Activated CD4-positive, alpha-beta T cell treated with anti-CD3 and anti-CD28 coated beads, Interleukin-2, amount 50 U/mL, for 24 hours (primary cell): ENCODE data around the gene AACS.
"Not testable (repeated sequence)": the region's sequence is repeated elsewhere in the genome, so short reads cannot be mapped to it uniquely, and the experiment has no call there.

ENCODE experiments used
- DNase-seq, 2 donors: peaks; one replicate each; pipeline ENCODE4 v3.0.0-alpha.2; 2020; ENCODE audit warnings: low read depth in 1 of 2, low spot score in 1 of 2

AACS gene

GRCh38 chr12:125055591-125055990 is 9.6 kb upstream of the AACS start:
- DNase-seq = no peak

GRCh38 chr12:125056306-125056705 is 8.9 kb upstream of the AACS start:
- DNase-seq = no peak

- no peak for DNase-seq
Observed at GRCh38 chr12:125057708-125058107, 7.5 kb upstream of the AACS start.

GRCh38 chr12:125061229-125061628 is 4.0 kb upstream of the AACS start:
- no peak for DNase-seq

DNA sequence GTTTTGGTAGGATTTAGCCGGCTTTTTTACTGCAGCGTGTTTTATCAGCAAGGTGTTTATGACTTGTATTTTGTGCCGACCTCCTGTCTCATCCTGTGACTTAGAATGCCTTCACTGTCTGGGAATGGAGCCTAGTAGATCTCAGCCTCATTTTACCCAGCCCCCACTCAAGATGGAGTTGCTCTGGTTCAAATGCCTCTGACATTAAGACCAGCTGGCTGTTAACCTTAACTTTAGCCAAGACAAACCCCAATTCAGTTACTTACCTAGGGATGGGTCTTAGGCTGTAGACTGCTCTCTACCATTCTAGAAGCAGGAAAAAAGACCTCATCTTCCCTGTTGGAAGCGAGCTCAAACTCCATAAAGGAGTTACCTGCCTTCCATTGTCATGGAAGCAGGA is 1.7 kb upstream of the AACS start:
- DNase-seq = not testable (repeated sequence)

- no peak for DNase-seq
Observed at GRCh38 chr12:125064492-125064891, 743 bp upstream of the AACS start.

GRCh38 chr12:125065919-125066570 is 810 bp downstream of the AACS start:
- DNase-seq = no peak

- no peak for DNase-seq
Observed at GRCh38 chr12:125068391-125068790, 3.2 kb downstream of the AACS start.

DNA sequence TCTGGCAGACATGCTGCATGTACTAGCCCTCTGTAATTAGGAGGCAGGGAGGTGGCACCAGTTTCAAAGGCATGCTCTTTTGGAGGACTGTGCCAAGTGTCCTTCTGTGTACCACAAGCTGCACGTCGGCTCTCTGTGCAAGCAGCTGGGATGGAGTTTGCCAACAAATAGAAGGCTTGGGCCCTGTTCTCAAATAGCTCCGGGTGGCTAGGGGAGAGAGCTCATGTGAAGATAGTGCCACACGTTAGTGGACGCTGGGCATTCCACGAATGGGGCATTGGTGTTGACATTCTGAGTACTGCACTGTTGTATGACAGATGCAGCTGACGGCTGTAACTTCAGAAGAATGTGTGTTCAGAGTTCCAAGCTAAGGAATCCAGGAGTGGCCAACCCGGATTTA is 4.4 kb downstream of the AACS start:
- no peak for DNase-seq

GRCh38 chr12:125070112-125070511 is 4.9 kb downstream of the AACS start:
- DNase-seq = no peak

- DNase-seq = no peak
Observed at GRCh38 chr12:125070661-125071390, 5.6 kb downstream of the AACS start.

DNA sequence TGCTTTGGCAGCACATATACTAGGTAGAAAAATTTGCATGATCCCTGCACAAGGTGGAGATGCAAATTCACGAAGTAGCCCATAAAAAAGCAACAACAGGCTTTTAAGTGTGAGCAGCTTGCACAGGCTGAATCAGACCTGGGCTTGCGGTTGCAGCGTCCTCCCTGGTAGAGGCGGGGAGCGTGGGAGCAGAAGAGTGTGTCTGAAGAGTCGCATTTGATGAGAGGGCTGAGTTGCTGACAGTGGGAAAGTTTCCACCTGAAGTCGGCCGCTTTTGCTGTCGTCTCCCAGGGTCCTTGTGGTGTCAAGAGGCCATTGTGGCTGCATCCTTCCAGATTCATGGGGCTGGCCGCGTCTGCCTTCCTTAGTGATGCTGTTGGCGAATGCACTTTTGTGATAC is 6.2 kb downstream of the AACS start:
- DNase-seq = no peak

DNA sequence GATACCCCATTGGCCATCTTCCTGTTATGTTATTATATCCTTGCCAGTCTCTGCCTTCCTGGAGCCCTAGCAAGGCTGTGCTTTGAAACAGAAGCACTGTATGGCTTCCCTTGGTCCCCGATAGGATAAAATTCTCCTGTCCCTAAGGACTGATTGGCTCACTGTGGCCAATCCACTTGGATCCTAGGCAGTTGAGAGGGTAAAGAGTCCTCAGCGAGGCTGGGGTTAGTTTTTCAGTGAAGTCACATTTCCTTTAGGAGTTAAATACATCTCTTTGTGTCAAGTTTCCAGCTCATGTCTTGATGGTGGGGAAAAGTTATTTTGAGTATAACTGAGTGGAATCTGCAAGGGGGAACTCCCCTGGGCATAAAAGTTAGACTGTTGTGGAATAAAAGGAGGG is 7.3 kb downstream of the AACS start:
- DNase-seq = no peak

GRCh38 chr12:125074294-125074693 is 9.1 kb downstream of the AACS start:
- DNase-seq = not testable (repeated sequence)

DNA sequence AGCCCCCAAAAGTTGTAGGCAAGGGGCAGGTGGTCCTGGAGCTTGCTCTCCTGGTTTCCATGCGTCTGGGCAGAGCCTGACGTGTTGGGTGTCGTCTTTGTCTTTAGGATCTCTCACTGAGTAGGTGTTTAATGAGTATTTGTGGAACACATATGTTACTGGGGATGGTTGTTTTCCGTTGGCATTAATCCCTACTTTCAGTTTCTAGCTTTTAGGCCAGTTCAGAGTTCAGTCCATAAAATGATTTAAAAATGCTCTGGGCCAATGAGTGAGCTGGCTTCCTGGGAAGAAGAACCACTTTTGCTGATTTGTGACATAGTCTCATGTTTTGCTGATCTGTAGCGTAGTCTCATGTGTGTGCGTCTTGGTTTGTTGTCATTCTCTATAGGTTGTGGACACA is 10.9 kb downstream of the AACS start:
- DNase-seq = no peak

DNA sequence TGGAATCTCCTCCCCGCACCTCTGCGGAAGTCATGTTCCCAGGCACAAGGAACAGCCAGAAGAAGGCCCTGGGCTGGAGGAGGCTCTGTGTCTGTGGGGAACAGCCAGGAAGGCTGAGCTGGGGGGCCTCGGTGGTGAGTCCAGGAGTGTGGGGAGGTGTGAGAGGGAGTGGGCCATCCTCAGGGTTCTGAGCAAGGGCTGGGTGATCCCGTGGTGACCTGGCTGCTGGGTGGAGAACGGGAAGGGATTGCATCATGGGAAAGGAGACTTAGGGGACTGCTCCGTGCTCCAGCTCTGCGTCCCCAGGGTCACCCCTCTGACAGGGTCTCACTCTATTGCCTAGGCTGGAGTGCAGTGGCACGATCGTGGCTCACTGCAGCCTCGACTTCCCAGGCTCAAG is 13.8 kb downstream of the AACS start:
- no peak for DNase-seq

- DNase-seq = no peak
Observed at GRCh38 chr12:125079648-125080645, 14.7 kb downstream of the AACS start.

DNA sequence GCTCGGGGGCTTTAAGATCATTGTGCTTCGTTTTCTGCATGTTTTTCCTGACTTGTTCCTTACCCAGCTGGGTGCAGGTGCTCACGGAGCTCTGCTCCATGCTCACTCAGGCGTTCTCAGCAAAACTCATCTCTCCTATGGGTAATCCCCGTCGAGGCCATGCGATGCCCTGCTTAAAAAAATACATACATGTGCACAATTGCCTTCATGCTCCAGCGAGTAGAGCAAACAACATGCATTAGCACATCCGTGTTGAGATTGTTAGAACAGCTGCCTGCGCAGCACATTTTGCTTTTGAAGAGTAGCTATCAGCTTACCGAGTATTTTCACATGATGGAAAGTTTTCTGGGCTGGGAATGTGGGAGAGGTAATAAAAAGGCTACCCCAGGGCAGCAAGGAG is 16.2 kb downstream of the AACS start:
- no peak for DNase-seq

DNA sequence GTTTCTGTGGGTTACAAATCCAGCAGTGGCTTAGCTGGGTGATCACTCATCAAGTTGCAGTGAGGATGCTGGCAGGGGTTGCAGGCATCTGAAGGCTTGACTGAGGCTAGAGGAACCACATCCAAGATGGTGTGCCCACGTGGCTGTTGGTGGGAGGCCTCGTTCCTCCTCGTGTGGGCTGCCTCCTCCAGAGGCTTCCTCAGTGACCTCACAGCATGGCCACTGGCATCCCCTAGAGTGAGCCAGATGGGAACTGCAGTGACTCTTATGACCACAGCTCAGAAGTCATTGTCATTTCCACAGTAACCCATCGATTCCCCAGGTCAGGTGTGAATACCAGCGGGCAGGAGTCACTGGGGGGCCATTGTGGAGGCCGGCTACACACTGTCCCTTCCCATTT is 17.8 kb downstream of the AACS start:
- no peak for DNase-seq

DNA sequence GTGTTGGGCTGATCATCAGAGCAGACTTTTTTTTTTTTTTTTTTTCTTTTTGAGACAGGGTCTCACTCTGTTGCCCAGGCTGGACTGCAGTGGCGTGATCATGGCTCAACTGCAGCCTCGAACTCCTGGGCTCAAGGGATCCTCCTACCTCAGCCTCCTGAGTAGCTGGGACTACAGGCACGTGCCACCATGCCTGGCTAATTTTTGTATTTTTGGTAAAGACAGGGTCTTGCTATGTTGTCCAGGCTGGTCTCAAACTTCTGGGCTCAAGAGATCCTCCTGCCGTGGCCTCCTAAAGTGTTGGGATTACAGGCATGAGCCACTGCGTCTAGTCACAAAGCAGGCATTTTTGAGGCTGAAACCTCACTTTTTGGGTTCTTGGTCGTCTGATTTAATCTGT is 23.0 kb downstream of the AACS start:
- not testable (repeated sequence) for DNase-seq

DNA sequence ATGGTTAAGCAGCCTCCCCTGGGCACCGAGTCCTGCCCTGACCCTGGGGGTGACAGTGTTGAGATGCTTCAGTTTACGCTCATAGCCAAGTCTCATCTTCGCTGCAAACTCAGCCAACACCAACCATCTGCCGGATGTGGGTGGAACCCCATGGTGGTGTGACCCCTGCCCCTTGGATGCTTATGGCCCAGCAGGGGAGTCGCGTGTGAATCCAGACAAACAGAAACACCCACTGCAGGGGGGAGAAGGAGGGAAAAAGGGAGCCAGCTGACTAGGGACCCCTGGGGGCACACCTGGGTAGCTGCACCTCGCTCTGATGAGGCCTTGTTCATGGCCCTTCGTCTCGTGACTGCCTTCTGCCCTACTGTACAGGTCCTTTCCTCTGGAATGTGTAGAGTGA is 23.8 kb downstream of the AACS start:
- no peak for DNase-seq

- DNase-seq = no peak
Observed at GRCh38 chr12:125089626-125090025, 24.4 kb downstream of the AACS start.
